ENCODE measurements around the gene CUX1. TPM values are rescaled to one million over a fixed set of nuclear protein-coding genes. Genes with fewer than 3 reads are reported as not detected.

The CUX1 gene
- total RNA-seq, 4 donors from 2014 or later = 58.2 to 295 (median 76.9) TPM

DNA sequence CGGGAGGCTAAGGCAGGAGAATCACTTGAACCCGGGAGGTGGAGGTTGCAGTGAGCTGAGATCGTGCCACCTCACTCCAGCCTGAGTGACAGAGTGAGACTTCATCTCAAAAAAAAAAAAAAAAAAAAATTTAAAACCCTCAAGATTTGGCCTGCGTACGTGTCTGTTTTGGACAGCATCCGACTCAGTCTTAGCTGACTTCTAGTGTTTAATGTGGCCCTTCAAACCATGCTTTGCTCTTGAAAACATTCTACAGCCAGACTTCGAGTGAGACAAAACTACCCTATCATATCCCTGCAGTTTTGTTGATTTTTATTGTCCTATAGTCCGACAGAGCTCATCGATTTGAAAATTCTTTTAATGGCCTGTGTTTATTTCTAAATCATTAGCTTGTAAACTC, 242.1 kb downstream of the CUX1 start:
- intact Hi-C loops (cut with DNase I; ENCODE audit: low total_unique reads) = no loop called here

DNA sequence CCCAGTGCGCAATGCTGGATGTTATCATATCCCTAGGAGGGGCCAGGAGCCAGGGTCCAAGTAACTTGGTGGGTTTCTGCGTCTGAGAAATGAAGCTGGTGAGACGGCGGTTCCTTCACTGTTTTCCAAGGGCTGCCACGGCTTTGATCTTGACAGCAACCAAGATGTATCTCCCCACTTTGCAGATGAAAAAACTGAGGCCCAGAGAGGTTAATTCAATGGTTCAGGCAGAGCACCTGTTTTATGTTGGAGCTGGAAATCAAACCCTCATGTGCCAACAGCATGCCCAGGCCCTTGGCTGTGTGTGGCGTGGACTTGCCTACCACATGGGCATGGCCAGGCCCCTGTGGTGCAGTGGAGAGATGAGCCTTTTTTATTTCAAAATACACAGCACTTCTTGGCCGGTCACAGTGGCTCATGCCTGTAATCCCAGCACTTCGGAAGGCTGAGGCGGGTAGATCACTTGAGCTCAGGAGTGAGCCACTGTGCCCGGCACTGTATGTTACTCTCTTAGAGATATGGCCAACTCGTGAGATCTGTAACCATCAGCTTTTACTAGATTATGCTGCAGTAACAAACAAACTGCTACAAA, 244.0 kb downstream of the CUX1 start:
- TF ChIP-seq CTCF (IDR thresholded peaks at IDR 0.05) (no peak), POLR2A (IDR thresholded peaks at IDR 0.05) (no peak)
- H3K27me3 ChIP-seq = no peaks in the 10 kb centered on the region
- no peak for DNase-seq
- intact Hi-C loops (cut with DNase I; ENCODE audit: low total_unique reads) = no loop called here
- no peaks in the 10 kb centered on the region for H3K4me1 ChIP-seq
- no peak overlapping the region for H3K4me3 ChIP-seq
- H3K9me3 ChIP-seq = no peaks in the 10 kb centered on the region
- H3K36me3 ChIP-seq = no peaks in the 10 kb centered on the region
- no peak overlapping the region for H3K27ac ChIP-seq

More for the DNA sequence above, 242.1 kb downstream of the CUX1 start:
- Histone ChIP-seq H3K27ac (no peak overlapping the region), H3K9me3 (no peaks in the 10 kb centered on the region), H3K4me3 (no peak overlapping the region), H3K36me3 (no peaks in the 10 kb centered on the region), H3K4me1 (no peaks in the 10 kb centered on the region), H3K27me3 (no peaks in the 10 kb centered on the region)
- TF ChIP-seq POLR2A (IDR thresholded peaks at IDR 0.05) (no peak), CTCF (IDR thresholded peaks at IDR 0.05) (no peak)
- no peak for DNase-seq

DNA sequence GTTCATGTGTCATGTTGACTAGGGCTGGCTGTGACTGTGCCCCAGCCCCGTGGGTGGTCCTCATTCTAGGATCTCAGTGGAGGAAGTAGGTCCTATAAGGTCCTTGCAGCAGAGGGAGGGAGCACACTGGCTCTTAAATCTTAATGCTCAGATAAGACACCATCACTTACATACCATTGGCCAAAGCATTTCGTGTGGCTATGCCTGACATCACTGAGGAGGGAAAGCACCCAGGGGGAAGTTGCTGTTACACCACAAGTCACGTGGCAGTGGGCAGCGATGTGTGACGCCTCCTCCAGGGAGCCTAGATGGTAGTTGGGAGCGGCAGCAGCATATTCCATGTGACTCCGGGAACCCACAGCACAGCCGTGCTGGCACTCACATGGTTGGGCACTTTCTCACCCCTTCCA, 244.6 kb downstream of the CUX1 start:
- H3K4me3 ChIP-seq = no peak overlapping the region

GRCh38 chr7:102063690-102064180, 246.3 kb downstream of the CUX1 start:
- no peak for DNase-seq
- Histone ChIP-seq H3K4me1 (no peaks in the 10 kb centered on the region), H3K27ac (no peak overlapping the region), H3K27me3 (no peaks in the 10 kb centered on the region), H3K4me3 (no peak overlapping the region), H3K36me3 (no peaks in the 10 kb centered on the region), H3K9me3 (no peaks in the 10 kb centered on the region)
- TF ChIP-seq POLR2A (IDR thresholded peaks at IDR 0.05) = no peak
- no peak for TF ChIP-seq CTCF (IDR thresholded peaks at IDR 0.05)
- intact Hi-C loops (cut with DNase I; ENCODE audit: low total_unique reads) = no loop called here

More for the DNA sequence above, 244.6 kb downstream of the CUX1 start:
- intact Hi-C loops (cut with DNase I; ENCODE audit: low total_unique reads) = no loop called here
- Histone ChIP-seq H3K4me1 (no peaks in the 10 kb centered on the region), H3K27me3 (no peaks in the 10 kb centered on the region), H3K36me3 (no peaks in the 10 kb centered on the region), H3K9me3 (no peaks in the 10 kb centered on the region), H3K27ac (no peak overlapping the region)
- no peak for DNase-seq
- TF ChIP-seq POLR2A (IDR thresholded peaks at IDR 0.05) (no peak), CTCF (IDR thresholded peaks at IDR 0.05) (no peak)

DNA sequence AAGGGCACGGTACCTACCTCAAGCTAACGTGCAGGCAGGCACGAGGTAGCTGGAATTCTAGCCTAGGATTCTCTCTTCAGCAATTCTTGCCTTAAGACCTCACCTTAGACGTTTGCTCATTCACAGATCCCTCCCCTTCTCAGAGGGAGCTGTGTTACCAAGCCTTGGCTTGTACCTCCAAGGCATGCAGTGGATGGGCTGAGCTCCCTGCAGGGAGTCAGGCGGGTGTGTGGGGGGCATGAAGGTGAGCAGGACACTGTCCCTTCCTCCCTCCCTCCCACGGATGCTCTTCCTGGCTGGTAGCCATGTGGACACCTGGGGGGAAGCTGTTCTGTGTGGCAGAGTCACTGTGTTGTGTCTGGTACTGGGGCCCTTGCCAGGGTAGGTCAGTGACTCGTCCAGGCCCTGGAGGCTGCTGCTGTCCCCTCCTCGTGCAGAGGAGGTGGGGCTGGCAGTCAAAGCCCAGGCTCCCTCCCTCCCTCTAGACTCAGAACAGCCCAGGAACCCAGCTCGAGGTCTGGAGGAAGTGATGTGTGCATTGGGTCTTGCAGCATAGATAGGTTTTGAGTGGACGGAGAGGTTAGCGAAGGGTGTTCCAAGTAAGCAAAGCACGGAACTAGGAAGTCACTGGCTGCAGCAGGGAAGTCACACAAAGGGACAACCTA, 247.1 kb downstream of the CUX1 start:
- intact Hi-C loops (cut with DNase I; ENCODE audit: low total_unique reads) = no loop called here

More for the DNA sequence above, 247.1 kb downstream of the CUX1 start:
- no peak overlapping the region for H3K4me3 ChIP-seq
- H3K36me3 ChIP-seq = no peaks in the 10 kb centered on the region
- DNase-seq = no peak
- H3K9me3 ChIP-seq = no peaks in the 10 kb centered on the region
- no peaks in the 10 kb centered on the region for H3K4me1 ChIP-seq
- TF ChIP-seq CTCF (IDR thresholded peaks at IDR 0.05) = no peak
- no peak for TF ChIP-seq POLR2A (IDR thresholded peaks at IDR 0.05)
- H3K27ac ChIP-seq = no peak overlapping the region
- no peaks in the 10 kb centered on the region for H3K27me3 ChIP-seq

All from uterus (tissue), 4 donors.